SKM-1 treated with dmso at 0.1 percent for 144 hours (cell line): ENCODE measurements around the gene SOCS1.

ENCODE experiments used
- DNase-seq: peaks from one replicate; lab custom pipeline; 2025; ENCODE audit not compliant: unreplicated experiment; lab: John Stamatoyannopoulos, UW

Gene SOCS1

GRCh38 chr16:11249233-11250061, 6.6 kb downstream of the SOCS1 start:
- DNase-seq = no peak

GRCh38 chr16:11248133-11248532, 7.9 kb downstream of the SOCS1 start:
- no peak for DNase-seq

DNA sequence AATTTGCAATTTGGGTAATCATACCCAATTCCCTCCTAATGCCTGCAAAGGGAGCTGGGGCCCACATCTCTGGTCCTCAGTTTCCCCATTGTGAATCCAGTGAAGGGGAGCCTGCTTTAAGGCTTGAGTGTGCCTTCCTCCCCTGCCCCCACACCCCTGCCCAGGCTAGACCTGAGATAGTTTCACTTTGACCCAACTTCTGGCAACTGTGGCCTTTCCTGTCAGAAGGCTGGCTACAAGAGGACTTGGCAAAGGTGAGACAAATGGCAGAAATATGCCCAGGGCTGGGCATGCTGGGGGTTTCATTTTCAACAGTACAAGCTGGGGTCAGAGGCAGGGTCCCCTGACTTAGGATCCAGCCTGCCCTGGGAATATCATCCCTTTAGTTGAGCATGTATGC, 10.0 kb downstream of the SOCS1 start:
- DNase-seq = no peak

- no peak for DNase-seq
Measured at GRCh38 chr16:11245222-11245737, 10.7 kb downstream of the SOCS1 start.

GRCh38 chr16:11242658-11243057, 13.3 kb downstream of the SOCS1 start:
- no peak for DNase-seq

GRCh38 chr16:11241480-11242204, 14.4 kb downstream of the SOCS1 start:
- DNase-seq = no peak

- no peak for DNase-seq
Measured at GRCh38 chr16:11240636-11241473, 15.1 kb downstream of the SOCS1 start.

GRCh38 chr16:11239644-11240632, 16.1 kb downstream of the SOCS1 start:
- no peak for DNase-seq

DNA sequence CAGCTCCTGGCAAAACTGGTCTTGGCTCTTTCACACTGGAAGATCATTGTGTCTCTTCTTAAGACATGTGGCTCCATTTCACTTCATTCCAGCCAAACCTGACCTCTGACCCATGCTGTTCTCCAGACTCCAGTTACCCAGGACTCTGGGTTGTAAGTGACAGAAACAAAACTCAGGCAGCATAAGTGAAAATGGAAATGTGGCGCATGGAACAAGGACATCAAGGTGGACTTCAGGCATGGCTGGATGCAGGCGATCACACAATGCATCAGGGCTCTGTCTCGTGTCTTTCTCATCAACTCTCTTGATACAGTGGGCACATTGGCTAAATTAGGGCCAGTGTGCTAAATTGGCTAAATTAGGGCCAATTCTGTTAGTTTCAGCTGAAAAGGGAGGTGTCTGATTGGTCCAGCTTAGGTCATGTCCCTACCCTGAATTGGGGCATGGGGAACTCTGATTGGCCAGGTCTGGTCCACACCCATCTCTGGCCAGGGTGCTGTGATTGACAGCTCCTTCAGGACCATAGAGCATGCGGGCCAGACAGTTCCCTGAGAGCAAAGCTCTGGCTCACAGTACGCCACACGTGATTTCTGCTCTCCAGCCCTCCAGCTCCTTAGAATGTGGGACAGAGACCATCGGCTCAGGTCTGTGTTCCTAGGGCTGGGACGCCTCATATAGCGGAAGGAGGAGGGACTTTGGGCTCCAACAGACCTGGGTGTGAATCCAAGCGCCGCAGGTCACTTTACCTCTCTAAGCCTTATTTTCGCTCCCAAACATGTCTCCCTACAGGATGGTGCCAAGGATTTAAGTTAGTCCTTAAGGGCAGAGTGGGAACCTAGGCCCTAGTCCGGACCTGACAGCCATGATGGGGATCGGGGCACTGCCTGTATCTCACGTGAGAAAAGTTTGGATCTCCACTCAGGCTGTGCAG, 17.5 kb downstream of the SOCS1 start:
- no peak for DNase-seq

DNA sequence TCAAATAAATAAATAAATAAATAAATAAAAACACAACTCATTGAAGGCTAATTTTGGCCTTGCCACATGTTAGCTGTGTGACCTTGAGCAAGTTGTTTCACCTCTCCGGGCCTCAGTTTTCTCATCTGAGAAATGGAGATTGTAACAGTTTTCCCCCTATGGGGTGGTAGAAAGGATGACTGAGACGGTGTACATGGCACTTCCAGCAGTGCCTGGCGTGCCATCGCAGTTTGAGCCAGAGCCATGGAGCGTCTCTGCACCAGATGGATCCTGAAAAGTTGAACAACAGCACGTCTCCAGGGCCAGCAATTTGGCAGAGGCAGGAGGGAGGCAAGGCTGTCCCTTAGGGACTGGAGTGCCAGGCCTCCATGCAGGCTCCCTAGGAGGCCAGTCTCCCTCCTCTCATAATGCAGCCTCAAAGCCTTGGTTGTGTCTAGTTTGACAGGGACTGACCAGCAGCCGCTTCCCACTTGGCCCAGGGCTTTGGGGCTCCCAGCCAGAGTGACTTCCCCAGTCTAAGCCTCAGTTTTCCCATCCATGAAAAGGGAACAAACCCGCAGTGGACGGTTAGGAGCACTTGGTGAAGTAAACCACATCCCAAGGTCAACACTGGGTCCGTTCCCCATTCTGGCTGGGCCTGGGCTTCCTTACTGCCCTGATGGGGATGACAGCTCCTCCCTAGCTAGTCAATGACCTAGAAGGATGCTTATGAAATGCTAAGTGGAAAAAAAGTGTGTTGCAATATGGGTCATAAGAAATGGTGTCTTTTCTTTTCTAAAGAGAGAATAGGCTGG, 19.3 kb downstream of the SOCS1 start:
- DNase-seq = peak; percentile 98

- no peak for DNase-seq
Measured at GRCh38 chr16:11235703-11235991, 20.4 kb downstream of the SOCS1 start.

DNA sequence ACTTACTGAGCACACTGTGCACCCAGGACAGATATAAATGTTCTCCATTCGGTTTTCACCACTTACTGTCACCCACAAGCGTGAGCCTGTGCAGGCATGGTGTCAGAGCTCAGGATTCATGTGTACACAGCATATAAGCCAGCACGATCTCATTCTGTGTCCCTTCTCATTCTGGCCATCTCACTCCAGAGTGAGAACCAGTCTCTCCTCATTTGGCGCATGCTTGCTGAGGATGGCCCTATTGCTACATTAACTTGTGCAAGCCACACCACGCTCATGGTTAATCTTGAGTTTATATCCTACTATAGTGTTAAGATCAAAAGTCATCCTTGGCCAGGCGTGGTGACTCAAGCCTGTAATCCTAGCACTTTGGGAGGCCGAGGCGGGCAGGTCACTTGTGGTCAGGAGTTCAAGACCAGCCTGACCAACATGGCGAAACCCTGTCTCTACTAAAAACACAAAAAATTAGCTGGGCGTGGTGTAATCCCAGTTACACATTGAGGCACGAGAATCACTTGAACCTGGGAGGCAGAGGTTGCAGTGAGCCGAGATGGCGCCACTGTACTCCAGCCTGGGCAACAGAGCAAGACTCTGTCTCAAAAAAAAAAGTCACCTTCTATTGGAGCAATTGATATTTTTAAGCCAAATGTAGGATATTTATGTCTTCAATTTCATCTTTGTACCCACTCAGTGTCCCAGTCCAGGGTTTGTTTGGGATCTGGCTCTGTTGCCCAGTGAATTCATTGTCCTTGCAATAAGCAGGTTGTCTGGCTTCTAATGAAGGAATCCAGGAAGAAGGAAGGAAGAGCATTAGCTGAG, 20.9 kb downstream of the SOCS1 start:
- DNase-seq = peak; percentile 32

DNA sequence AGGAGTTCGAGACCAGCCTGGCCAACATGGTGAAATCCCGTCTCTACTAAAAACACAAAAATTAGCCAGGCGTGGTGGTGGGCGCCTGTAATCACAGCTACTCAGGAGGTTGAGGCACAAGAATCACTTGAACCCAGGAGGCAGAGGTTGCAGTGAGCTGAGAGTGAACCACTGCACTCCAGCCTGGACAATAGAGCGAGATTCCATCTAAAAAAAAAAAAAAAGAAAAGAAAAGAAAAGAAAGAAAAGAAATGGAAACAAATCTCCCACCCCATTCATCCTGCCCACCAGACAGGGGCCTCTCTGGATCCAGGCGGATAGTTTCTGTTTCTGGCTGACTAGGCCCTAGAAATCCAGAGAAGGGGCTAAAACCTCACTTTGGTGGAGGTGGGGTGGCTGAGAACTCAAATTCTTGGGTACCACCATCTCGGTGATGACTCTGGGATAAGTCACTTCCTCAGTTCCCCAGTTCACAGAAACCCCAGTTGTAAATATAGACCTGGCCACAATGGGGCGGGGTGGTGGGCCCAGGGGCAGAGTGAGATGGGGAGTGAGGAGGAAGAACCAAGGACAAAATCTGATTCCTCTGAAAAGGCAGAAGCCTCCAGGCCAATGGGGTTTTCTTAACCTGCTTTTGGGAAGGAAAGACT, 22.2 kb downstream of the SOCS1 start:
- DNase-seq = peak; percentile 30

GRCh38 chr16:11232852-11233726, 22.9 kb downstream of the SOCS1 start:
- DNase-seq = no peak

DNA sequence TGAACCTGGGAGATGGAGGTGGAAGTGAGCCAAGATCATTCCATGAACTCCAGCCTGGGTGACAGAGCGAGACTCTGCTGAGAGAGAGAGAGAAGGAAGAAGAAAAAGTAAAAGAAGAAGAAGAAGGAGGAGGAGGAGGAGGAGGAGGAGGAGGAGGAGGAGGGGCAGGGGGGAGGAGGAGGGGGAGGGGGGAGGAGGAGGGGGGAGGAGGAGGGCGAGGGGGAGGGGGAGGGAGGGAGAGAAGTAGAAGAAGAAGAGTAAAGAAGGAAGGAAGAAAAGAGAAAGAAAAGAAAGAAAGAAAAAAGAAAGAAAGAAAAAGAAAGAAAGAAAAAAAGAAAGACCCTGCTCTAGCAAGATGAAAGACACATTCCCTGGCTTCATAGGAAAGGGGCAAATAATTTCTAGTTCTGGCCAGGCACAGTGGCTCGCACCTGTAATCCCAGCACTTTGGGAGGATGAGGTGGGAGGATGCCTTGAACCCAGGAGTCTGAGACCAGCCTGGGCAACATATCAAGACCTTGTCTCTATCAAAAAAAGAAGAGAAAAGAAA, 23.6 kb downstream of the SOCS1 start:
- DNase-seq = no peak
